Endodermal cell (in vitro differentiated cells): ENCODE measurements around the gene CTNNA2. TPM values are rescaled to one million over a fixed set of nuclear protein-coding genes. Genes with fewer than 3 reads are reported as not detected.

ENCODE experiments used
- DNase-seq: peaks from one replicate; pipeline ENCODE4 v3.0.0-alpha.2; 2017
- H3K27ac ChIP-seq: 2 replicates; pipeline ENCODE4 v1.5.1; 2013; ENCODE audit warnings: mild to moderate bottlenecking, low read depth, low read length, moderate library complexity
- H3K27me3 ChIP-seq: 2 replicates; pipeline ENCODE4 v1.6.1; 2013; ENCODE audit warnings: mild to moderate bottlenecking, low read length, moderate library complexity; ENCODE audit not compliant: insufficient read depth, control insufficient read depth, poor library complexity, severe bottlenecking
- H3K36me3 ChIP-seq: 2 replicates; pipeline ENCODE4 v1.7.0; 2013; ENCODE audit warnings: mild to moderate bottlenecking, low read length, moderate library complexity; ENCODE audit not compliant: control insufficient read depth, insufficient read depth
- H3K4me1 ChIP-seq: one replicate; pipeline ENCODE4 v1.7.0; 2013; ENCODE audit warnings: low read length; ENCODE audit not compliant: control insufficient read depth, insufficient read depth
- H3K4me3 ChIP-seq: 2 replicates; pipeline ENCODE4 v1.5.1; 2013; ENCODE audit warnings: mild to moderate bottlenecking, low read length, moderate library complexity
- H3K9ac ChIP-seq: 2 replicates; pipeline ENCODE4 v1.6.1; 2013; ENCODE audit warnings: mild to moderate bottlenecking, low read length, moderate library complexity; ENCODE audit not compliant: poor library complexity, severe bottlenecking; ENCODE audit errors: extremely low read depth
- H3K9me3 ChIP-seq: 2 replicates; pipeline ENCODE4 v1.6.1; 2013; ENCODE audit warnings: mild to moderate bottlenecking, low read length, moderate library complexity; ENCODE audit not compliant: control insufficient read depth
- H3K27ac Mint-ChIP-seq: 2 replicates; pipeline ENCODE4 v1.8.0; 2020; ENCODE audit warnings: mixed read lengths
- H3K27me3 Mint-ChIP-seq: 2 replicates; pipeline ENCODE4 v1.8.0; 2021; ENCODE audit warnings: mild to moderate bottlenecking, mixed read lengths; ENCODE audit not compliant: insufficient read depth
- H3K36me3 Mint-ChIP-seq: 2 replicates; pipeline ENCODE4 v1.8.0; 2020; ENCODE audit warnings: low read depth, mixed read lengths
- H3K4me1 Mint-ChIP-seq: 2 replicates; pipeline ENCODE4 v1.8.0; 2020; ENCODE audit warnings: mixed read lengths
- H3K4me3 Mint-ChIP-seq: 2 replicates; pipeline ENCODE4 v1.8.0; 2020; ENCODE audit warnings: mild to moderate bottlenecking, moderate library complexity, mixed read lengths
- H3K9me3 Mint-ChIP-seq: 2 replicates; pipeline ENCODE4 v1.8.0; 2020; ENCODE audit warnings: mild to moderate bottlenecking, mixed read lengths
- WGBS, 2 experiments: methylation state at CpG; one replicate each; pipeline versions ENCODE4 v1.1.5 to v1.1.7; 2013; ENCODE audit warnings: missing lambda C conversion rate in 2 of 2, mixed read lengths in 1 of 2; ENCODE audit not compliant: insufficient coverage in 1 of 2, insufficient read length in 1 of 2; 5-methylcytosine and 5-hydroxymethylcytosine counted together
- total RNA-seq, 2 donors: library from RNA; stranded (reverse); fragmentation: NEBNext Ultra II Directional in 1 of 2; extraction: Animal tissue kit (Norgen Biotek cat#: 25700) in 1 of 2; gene quantifications; 2 replicates in 1 of 2; 3 replicates in 1 of 2; pipeline ENCODE4 v1.2.1, GENCODE V29; 2021
- TF ChIP-seq, protein P1 (sequence below): fragments of 200-600 bp; sonication (generic); conservative IDR thresholded peaks from 2 replicates; pipeline ENCODE4 v1.5.0; 2021; ENCODE audit warnings: antibody characterized with exemption, mild to moderate bottlenecking

CTNNA2 gene
- total RNA-seq, 2 donors from 2014 or later = 7.7 to 9.8 TPM

DNA sequence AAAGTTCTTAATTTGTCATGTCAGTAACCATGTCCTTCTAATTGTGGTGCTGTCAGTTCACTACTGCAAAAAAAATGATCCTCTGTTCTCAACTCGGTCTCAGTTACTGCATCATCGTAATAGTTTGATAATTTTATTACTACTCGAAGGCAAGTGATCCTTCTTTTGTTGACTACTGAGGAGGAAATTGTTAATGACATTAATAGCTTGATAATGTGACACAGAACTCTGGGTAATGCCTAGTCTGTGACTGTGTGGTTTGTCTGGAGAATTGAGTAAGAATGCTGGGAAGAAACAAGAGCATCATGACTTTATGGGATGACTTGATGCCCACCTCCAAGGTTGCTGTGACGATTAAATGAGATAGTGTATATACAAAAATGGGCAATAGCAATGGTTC lies 524.5 kb downstream of the CTNNA2 start:
- no peaks in the 10 kb centered on the region for H3K36me3 Mint-ChIP-seq
- TF ChIP-seq, protein P1, sequence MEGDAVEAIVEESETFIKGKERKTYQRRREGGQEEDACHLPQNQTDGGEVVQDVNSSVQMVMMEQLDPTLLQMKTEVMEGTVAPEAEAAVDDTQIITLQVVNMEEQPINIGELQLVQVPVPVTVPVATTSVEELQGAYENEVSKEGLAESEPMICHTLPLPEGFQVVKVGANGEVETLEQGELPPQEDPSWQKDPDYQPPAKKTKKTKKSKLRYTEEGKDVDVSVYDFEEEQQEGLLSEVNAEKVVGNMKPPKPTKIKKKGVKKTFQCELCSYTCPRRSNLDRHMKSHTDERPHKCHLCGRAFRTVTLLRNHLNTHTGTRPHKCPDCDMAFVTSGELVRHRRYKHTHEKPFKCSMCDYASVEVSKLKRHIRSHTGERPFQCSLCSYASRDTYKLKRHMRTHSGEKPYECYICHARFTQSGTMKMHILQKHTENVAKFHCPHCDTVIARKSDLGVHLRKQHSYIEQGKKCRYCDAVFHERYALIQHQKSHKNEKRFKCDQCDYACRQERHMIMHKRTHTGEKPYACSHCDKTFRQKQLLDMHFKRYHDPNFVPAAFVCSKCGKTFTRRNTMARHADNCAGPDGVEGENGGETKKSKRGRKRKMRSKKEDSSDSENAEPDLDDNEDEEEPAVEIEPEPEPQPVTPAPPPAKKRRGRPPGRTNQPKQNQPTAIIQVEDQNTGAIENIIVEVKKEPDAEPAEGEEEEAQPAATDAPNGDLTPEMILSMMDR = no peak
- Histone ChIP-seq H3K4me3 (no peak overlapping the region), H3K36me3 (no peaks in the 10 kb centered on the region), H3K4me1 (peaks cover 6% of the 10 kb centered on the region), H3K27me3 (no peaks in the 10 kb centered on the region), H3K9me3 (no peaks in the 10 kb centered on the region), H3K9ac (no peak overlapping the region), H3K27ac (no peak overlapping the region)
- WGBS, 2 experiments = 95 to 96% methylated on average over 4 of the region's 4 CpGs
- peaks cover 14% of the 10 kb centered on the region for H3K4me1 Mint-ChIP-seq
- DNase-seq = no peak
- H3K27me3 Mint-ChIP-seq = no peaks in the 10 kb centered on the region
- no peak overlapping the region for H3K27ac Mint-ChIP-seq
- no peaks in the 10 kb centered on the region for H3K9me3 Mint-ChIP-seq
- no peak overlapping the region for H3K4me3 Mint-ChIP-seq

DNA sequence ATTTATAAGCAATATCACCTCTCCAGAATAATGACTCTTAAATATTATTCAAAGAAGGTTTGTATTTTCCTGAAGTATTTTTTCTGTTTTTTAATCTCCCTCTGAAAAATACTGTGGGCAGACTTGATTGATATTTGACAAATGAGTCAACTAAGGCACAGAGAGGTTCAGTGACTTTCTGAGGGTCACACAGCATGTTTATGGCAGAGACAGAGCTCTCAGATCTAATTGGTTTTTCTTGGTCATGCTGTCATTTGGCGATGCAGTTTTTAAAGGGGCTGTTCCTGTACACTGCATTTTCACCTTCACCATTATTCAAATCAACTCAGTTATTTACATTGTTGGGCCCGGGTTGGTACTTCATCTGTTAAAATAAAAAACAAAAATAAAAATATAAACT lies 527.4 kb downstream of the CTNNA2 start:
- no peaks in the 10 kb centered on the region for H3K9me3 Mint-ChIP-seq
- H3K9me3 ChIP-seq = no peaks in the 10 kb centered on the region
- H3K27me3 ChIP-seq = no peaks in the 10 kb centered on the region
- H3K36me3 ChIP-seq = no peaks in the 10 kb centered on the region
- no peak overlapping the region for H3K9ac ChIP-seq
- no peaks in the 10 kb centered on the region for H3K27me3 Mint-ChIP-seq
- H3K36me3 Mint-ChIP-seq = no peaks in the 10 kb centered on the region
- 97 to 100% methylated on average over 1 of the region's 2 CpGs for WGBS, 2 experiments
- TF ChIP-seq, protein P1 = no peak
- H3K27ac ChIP-seq = no peak overlapping the region
- H3K4me3 Mint-ChIP-seq = no peak overlapping the region
- no peak overlapping the region for H3K4me3 ChIP-seq
- DNase-seq = no peak
- H3K27ac Mint-ChIP-seq = no peak overlapping the region
- peaks cover 10% of the 10 kb centered on the region for H3K4me1 Mint-ChIP-seq
- peaks cover 2% of the 10 kb centered on the region for H3K4me1 ChIP-seq

DNA sequence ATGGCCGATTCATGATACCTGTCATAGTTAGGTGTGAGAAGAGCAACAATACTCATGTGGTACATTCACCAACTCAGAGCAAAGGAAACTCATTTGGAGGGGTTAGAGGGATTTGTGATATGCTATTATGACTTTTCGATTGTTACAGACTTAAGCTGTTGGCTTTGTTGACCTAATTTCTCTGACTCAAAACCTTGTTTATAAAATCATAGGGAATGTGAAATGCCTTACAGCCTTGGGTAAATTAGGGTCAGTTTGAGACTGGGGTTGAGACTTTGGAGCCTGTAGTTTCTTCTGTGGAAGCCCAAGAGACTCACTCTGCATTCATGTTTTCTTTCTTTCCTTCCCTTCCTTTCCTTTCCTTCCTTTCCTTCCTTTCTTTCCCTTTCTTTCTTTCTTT lies 529.8 kb downstream of the CTNNA2 start:
- H3K27me3 Mint-ChIP-seq = no peaks in the 10 kb centered on the region

More for the DNA sequence above, 529.8 kb downstream of the CTNNA2 start:
- Mint-ChIP-seq H3K4me3 (no peak overlapping the region), H3K36me3 (no peaks in the 10 kb centered on the region), H3K27ac (no peak overlapping the region), H3K9me3 (no peaks in the 10 kb centered on the region), H3K4me1 (peaks cover 2% of the 10 kb centered on the region)
- no peaks in the 10 kb centered on the region for H3K9me3 ChIP-seq
- 80% methylated on average over 2 of the region's 2 CpGs; no CpG with 5 or more reads in 1 of the 2 experiments for WGBS, 2 experiments
- H3K36me3 ChIP-seq = no peaks in the 10 kb centered on the region
- no peak for DNase-seq
- H3K27me3 ChIP-seq = no peaks in the 10 kb centered on the region
- H3K27ac ChIP-seq = no peak overlapping the region
- no peaks in the 10 kb centered on the region for H3K4me1 ChIP-seq
- H3K4me3 ChIP-seq = no peak overlapping the region
- no peak overlapping the region for H3K9ac ChIP-seq
- TF ChIP-seq, protein P1 = no peak
